ENCODE data around the gene RAB5A.
"Not testable (repeated sequence)": the region's sequence is repeated elsewhere in the genome, so short reads cannot be mapped to it uniquely, and the experiment has no call there.

The RAB5A gene

GRCh38 chr3:20031939-20032338 lies 85.0 kb downstream of the RAB5A start:
- not testable (repeated sequence) for DNase-seq

Measured in CD4-positive, alpha-beta T cell treated with Interleukin-17A for 4 hours (primary cell).